GM18499 (cell line): ENCODE data around the gene EFHC1.

Experiments
- ATAC-seq: cut with Tn5 transposase; IDR thresholded peaks from one replicate; pipeline ENCODE4 v1.9.1; 2021; ENCODE audit warnings: moderate number of reproducible peaks; ENCODE audit not compliant: insufficient read depth, unreplicated experiment

The EFHC1 gene

DNA sequence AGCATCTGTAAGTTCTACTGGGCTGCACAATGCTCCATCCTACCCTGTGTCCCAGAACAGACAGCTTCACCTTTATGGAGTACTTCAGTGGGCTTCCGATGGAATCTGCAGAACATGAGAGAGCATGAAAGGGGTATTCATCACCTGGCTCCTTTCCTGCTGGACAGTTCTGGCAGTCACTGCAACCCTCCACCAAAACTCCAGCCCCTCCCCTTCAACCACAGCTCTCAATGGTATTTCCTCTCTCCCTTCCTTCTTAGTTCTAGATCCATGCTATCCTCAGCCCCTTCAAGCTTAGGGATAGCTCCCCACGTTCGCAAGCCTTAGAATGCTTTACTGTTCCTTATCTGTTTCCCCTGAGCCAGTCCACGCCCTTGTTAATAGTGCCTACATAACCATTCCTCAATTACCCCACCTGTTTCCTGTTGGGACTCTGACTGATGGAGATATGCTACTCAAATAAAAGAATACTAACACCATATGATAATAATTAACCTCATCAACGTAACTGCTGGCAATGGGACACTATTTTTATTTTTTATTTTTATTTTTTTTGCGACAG, 130.0 kb downstream of the EFHC1 start:
- ATAC-seq: no peak

DNA sequence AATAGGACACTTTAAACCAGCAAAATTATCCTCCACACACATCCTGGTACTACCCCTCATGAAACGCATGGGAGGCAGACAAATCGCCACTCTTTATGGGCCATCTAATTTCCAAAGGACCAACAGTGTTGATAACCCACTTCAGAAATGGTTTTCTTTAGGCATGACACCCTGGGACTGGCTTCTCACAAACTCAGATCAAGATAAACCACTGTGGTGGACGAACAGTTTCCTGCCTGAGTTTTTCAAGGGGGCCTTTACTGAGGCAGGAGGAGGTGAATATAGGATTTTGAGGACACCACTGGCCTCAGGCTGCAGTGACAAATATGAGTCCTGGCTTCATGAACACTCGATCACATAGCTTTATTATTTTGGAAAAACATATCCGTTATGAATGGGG, 130.7 kb downstream of the EFHC1 start:
- ATAC-seq: no peak

DNA sequence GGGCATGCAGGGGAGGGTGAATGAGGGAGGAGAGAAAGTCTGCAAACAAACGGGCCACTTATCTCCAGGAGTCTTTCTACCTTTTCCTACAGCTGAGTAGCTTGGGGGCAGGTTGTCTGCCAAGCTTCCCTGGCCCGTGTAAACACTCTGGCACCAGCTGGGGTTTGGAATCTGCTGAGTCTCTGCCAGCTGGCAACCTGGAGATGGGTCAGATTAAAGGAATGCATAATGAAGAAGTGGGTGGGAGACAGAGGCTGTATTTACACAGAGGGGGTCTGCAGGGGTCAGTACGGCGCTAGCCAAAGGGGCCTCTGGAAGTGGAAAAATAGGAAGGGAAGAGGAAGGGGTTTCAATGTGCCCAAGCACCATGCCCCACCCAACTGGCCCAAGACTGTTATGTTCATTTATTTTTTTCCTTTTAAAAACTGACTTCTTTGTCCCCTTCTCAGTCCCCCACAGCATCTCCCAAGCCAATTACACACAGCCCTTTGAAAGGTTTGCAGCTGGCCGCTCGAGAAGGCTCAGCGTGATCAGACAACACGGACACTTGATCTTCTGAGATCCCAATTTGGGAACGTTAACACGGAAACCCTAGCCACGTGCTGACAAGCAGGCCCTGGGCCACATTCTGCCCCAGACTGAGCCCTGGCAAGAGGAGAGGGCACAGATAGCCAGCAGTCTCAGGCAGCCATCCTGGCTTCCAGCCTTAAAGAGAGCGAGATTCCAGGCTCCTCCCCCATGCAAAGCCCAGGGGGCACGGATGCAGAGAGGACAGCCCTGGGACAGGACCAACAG, 131.5 kb downstream of the EFHC1 start:
- ATAC-seq: no peak

DNA sequence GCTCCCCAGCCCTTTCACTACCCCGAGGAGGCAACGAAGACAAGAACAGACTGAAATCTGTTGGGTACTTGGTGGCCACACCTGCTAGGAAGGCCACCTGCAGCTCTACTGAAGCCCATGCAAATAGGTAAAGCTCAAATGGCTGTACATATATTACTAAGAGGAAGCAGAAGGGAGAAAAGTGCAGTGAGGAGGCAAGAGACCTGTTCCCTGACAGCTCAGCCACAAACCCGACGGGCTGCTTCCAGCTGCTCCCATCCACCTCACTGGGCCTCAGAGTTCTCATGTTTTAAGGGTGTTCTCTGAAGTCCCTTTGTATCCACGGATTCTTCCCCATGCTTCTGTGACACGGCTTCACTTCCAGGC, 132.1 kb downstream of the EFHC1 start:
- ATAC-seq: peak; percentile 90

DNA sequence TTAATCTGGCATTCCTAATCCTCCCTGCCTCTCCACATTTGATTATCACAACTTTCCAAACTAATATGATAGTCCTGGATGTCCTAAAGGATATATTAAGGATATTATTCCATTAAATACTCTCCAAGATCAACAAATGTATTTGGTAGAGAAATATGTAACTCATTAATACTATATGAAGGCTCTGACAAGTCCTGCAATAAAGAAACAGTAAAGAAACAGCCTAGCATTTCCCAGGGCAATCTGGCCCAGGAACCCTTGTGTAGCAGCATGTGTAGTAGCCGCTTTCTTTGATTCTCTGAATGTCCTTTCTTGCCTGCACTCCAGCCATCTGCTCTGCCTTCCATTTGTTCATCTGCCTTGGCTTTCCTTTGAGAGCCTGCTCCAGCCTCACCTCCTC, 133.0 kb downstream of the EFHC1 start:
- no peak for ATAC-seq

DNA sequence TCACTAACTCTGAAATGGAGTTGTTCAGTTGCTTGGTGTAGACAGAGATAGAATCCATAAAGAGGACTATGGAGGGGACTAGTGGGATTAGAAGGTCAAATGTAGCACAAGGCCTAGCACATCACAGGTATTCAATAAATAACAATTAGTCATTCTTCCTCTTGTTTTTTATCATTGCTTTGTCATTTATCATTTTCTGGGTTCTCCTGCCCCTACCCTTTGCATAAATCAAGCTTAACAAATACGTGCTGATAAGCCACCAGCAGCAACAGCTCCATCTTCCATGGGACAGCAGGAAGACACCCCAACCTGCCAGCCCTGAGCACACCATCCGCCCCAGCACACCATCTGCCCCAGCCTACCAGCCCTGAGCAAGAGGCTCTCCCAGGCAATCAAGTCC, 133.6 kb downstream of the EFHC1 start:
- ATAC-seq: no peak

DNA sequence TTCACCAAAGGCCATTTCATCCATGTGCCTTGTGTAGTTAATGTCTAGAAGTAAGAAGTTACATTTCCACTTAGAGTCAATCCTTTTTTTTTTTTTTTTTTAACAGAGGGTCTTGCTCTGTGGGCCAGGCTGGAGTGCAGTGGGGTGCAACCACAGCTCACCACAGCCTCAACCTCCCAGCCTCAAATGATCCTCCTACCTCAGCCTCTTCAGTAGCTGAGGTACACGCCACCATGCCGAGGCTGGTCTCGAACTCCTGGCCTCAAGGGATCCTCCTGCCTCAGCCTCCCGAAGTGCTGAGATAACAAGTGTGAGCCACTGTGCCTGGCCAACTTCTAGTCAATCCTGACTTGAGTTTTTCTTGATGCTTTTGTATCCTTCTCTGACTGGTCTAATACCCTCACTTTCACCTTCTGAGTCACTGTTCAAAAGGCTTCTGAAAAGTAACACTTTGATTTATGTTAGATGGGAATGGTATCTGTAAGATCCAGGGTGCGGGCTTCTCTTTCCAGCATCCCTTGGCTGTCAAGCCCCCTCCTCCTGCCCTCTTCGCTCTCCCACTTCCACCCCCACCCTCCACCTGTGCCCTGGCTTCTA, 134.6 kb downstream of the EFHC1 start:
- no peak for ATAC-seq

DNA sequence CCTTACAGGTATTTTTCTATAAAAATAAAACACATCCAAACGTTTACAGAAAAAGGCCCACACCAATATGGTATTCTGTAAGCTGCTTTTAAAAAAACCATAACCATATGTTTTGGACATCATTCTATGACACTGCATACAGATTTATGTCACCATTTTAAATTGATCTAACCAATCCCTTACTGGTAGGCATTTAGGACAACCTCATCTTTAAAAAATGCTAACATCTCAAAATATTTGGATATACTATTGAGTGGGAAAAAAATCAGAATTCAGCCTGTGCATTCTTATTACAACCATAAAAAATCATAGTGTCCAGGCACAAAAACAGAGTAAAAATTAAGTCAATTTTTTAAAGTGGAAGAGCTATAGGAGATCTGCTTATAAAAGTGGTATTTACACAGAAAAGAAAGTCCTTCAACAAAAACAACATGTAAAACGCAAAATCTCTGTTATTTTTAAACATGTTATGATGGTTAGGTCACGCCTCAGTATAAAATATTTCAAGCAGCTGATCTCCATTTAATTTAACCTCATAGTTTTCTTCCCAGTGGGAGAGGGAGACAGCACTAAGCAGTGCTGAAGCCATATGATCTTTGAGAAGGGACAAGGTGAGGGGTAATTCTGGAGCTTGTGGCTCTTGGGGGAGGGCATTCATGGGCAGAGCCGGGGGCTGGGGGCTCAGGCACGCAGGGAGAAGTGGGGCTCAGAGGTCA, 135.5 kb downstream of the EFHC1 start:
- no peak for ATAC-seq

DNA sequence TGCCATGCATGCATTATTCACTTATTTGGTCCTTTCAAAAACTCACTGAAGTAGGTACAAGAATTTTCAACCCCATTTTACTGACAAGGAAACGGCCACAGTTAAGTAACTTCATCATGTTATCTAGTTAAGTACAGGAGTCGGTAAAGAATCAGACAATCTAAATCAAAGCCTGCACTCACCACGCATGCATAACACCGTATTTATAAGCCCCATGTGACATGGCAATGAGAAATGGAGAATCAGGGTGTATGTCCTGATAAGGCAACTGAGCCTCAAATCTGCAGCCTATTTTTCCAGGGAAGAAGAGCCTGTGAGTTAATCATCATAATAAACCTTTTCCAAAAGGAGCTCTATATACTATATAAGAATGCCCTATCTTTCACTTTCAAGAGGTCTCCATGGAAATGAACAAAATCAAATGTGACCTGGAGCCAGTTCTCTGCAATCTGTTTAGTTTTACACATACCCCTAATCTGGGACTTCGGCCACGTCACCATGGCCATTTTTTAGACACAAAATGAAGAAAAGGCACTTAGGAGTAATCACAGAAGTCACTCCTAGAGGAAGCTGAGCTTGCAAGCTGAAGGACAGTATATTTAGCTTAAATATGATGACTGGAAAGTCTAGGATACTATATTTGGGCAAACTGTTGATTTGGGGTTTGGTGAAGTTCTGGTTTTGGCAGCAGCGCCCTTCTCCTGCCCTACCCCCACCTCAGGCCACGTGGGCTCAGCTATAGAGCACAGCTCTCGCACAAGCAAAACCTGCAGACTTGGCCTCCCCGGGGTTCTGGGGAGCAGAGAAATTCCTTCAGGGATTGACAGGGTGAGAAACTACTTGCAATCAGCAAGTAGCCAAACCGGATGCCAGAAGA, 137.5 kb downstream of the EFHC1 start:
- no peak for ATAC-seq

DNA sequence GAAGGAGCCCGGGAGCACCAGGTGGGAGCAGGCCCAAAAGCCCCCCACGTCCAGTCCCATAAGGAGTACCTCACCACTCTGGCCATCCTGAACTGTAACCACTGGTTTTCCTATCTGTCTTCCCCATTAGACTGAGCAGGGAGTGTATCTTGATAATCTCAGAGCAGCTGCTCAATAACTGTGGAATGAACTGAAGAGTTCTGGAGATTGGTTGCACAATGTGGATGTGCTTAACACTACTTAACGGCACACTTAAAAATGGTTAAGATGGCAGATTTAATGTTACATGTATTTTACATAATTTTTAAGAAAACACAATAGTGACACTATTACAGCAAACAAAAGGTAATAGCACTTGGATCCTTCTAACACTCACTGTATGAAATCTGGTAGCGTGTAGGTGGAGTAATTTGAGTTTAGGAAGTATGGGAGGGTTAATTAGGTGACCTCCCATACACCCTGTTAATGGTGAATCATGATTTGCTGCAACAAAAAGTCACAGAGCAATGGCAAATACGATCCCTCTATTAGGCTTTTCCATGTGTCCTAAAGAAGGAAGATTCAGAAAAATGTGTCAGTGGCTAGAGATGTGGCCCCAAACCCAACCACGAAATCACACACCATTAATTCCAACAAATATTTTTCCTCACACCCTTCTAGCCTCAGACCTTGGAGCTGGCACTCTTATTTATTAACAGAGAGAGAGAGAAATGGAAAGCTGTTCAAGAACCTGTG, 138.3 kb downstream of the EFHC1 start:
- no peak for ATAC-seq

DNA sequence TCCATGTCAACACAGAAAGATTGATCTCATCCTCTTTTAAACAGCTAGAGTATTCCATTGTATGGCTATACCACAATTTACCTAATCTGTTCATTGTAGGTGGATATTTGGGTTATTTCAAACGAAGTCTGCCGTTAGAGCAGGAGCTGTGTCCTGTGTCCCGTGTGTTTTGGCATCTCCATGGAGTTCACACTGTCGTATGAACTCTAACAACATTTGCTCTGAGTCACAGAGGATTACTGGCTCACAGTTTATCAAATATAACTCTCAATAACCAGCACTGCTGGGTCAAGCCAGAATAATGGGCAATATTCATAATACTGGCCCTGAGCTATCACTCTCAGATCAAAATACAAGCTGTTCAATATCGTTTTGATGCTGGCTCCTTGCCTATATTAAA, 140.3 kb downstream of the EFHC1 start:
- ATAC-seq: no peak

DNA sequence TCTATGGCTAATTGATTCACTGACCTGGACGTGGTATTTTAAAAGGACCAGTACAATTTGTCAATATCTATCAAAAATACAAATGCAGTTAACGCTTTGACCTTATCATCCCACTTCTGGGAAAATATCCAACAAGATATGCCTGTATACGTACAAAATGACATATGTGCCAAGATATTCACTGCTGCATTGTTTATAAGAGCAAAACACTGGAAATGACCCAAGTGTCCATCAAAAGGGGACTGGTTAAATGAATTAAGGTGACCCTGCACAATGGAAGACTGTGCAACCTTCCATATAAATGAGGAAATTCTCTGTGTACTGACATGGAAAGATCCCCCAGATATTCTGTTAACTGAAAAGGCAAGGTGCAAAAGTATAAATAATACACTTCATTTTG, 142.8 kb downstream of the EFHC1 start:
- ATAC-seq: no peak

DNA sequence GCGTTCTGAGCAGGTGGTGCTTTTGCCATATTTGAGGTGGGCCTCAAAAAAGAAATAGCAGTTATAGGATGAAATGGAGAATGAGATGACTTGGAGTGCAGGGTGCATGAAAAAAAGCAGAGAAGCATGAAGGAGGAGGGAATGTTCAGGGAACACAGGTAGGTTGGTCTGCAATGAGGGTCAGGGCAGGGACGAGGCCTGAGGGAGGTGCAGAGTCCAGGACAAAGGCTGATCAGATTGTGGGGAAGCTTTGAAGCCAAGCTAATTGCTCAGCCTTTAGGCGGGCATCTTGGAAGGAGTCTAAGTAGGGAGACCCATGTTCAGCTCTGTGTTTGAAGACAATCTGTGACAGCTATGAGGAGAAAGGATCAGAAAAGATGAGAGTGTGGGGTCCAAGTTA, 144.7 kb downstream of the EFHC1 start:
- no peak for ATAC-seq

DNA sequence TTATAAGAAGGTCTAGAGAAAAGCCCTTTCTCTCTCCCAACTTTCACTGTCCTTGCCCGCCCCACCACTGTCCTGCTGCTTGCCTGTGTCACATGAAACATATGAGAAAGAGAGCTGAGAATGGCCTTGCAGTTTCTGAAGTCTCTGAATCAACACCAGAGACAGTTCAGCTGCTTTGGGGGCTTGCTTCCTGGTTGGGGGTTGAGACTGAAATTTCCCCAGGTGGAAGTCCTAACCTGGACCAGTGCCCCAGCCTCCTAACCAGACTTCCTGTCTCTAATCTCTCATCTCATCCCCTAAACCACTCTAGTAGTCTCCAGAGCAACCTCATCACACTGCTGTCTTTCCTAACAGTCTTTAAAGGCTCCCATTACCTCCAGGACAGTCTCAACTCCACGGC, 146.1 kb downstream of the EFHC1 start:
- no peak for ATAC-seq

DNA sequence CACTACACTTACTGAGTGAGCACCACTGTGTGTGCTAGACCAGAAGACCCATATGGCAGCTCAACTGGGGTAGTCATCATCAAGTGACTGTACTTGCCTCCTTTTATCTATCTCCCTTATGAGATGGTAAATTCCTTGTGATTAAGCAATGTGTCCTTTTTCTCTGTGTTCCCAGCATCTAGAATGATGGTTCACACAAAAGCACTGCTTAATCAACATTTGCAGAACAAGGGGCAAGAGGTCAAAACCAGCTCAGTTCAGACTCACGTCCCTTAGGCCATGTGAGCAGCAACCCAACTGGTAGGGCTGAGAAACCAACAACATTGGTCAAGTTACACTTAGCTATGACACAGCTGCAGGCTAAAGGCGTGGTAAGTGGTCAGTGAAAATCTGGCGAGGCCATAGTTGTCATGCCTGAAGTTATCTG, 146.7 kb downstream of the EFHC1 start:
- ATAC-seq: no peak

DNA sequence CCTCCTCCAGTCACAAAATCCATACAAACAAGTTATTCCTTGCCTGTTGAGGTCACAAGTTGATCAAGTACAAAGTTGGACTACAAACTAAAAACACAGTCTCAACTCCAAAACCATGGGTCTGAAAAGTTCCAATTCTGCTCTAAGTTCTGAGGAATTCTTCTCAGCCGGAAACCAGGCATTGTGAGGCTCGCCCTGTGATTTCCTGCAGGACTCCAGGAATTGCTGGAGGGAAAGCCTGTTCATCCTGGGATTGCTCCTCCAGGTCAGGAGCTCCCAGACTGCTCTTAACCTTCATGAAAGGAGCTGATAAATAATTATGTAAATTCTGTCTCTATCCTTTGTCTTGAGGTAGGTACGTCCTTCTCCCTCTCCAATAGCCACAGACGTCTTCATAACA, 148.2 kb downstream of the EFHC1 start:
- no peak for ATAC-seq

DNA sequence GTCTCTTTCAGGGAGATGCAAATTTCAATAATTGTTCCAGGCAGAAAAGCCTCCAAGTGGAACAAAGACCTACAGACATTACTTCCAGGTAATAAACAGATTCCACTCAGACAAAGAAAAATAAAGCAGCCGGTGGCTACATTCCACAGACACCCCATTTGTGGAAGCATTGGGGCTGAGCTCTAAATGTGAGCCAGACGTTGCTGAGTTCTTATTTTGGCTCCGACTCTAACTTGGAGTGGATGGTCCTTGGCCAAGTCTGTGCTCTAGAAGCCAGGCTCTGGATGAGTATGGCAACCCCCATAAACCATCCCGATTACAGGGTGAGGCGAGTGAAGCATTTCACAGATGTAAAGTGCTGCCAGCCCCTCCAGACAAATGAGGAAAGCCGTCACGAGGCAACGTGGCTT, 150.2 kb downstream of the EFHC1 start:
- ATAC-seq: no peak

DNA sequence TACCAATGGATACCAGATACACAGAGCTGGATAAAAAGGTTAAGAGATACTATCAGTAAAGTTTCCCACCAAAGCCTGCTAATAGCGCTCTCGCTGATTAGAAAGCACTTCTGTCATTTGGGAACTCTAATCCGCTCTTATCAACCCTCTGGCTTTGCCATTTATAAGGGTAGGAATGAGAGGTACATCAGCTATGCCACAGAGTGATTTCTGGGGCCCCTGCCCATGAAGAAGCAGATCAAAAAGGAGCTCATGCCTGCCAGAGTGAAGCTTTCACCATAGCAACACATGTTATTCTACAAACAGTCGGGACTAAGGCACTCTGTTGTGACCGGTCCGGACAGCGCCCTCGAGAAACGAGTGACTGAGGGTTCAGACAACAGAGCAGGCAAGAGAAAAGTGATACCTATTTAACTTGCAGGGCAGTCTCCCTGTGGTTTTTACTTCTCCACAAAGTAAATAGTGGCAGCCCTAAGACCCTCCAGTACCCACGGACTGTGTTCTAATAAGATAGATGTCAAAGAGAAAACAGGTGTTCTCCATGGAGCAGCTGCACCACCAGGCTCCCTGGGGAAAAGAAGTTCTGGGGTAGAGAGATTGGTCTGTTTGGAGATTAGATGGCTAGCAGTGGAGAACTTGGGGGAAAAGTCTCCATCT, 151.1 kb downstream of the EFHC1 start:
- ATAC-seq: no peak

DNA sequence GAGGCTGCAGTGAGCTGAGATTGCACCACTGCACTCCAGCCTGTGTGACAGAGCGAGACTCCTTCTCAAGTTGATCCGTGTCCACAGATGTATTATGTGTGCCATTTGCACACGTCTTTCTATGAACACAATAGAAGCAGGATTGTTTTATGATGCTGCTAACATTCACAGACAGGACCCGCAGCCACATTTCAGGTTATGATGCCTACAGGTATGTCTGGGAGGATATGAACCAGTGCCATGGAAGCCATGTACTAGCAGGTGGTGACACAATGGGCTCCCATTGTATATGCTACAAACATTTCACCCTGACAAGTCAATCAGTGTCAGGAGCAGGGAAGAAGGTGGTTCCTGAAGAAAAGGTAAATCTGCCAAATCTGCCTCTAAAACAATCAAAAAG, 152.4 kb downstream of the EFHC1 start:
- no peak for ATAC-seq
